T-helper 1 cell treated with Interleukin-12 subunit alpha and Interleukin-12 subunit beta and Interleukin-4 antibody, amounts not matched to agents 30 ng/mL and 1 ng/mL, for 36 hours (primary cell): ENCODE data around the gene PADI1. TPM values are rescaled to one million over a fixed set of nuclear protein-coding genes. Genes with fewer than 3 reads are reported as not detected.

ENCODE experiments used
- intact Hi-C: fragments of 100-400 bp; cut with micrococcal nuclease; formaldehyde crosslinking; loops from one replicate; pipeline ENCODE4 v1.15.1; 2024
- total RNA-seq: library from RNA; stranded (reverse); gene quantifications from 2 replicates; pipeline ENCODE4 v1.2.3, GENCODE V29; 2022

The PADI1 gene
- total RNA-seq, 1 donor from 2014 or later: not detected

- intact Hi-C loops: no loop called here
Observed at GRCh38 chr1:17181781-17182464, 23.0 kb upstream of the PADI1 start.

GRCh38 chr1:17183388-17184160 lies 21.4 kb upstream of the PADI1 start:
- intact Hi-C loops: no loop called here

GRCh38 chr1:17184161-17184665 lies 20.7 kb upstream of the PADI1 start:
- intact Hi-C loops: no loop called here

GRCh38 chr1:17184822-17185484 lies 20.0 kb upstream of the PADI1 start:
- intact Hi-C loops: no loop called here

- intact Hi-C loops: no loop called here
Observed at GRCh38 chr1:17185485-17185860, 19.5 kb upstream of the PADI1 start.

- intact Hi-C loops: no loop called here
Observed at GRCh38 chr1:17186216-17186909, 18.6 kb upstream of the PADI1 start.

- intact Hi-C loops: no loop called here
Observed at GRCh38 chr1:17187051-17187450, 17.9 kb upstream of the PADI1 start.

GRCh38 chr1:17188217-17188616 lies 16.7 kb upstream of the PADI1 start:
- intact Hi-C loops: no loop called here

GRCh38 chr1:17188889-17189631 lies 15.9 kb upstream of the PADI1 start:
- intact Hi-C loops: no loop called here

- intact Hi-C loops: no loop called here
Observed at GRCh38 chr1:17189632-17189990, 15.3 kb upstream of the PADI1 start.

- intact Hi-C loops: no loop called here
Observed at GRCh38 chr1:17190010-17190995, 14.6 kb upstream of the PADI1 start.

- intact Hi-C loops: no loop called here
Observed at GRCh38 chr1:17191990-17192242, 13.0 kb upstream of the PADI1 start.

GRCh38 chr1:17192394-17193221 lies 12.3 kb upstream of the PADI1 start:
- intact Hi-C loops: no loop called here

- intact Hi-C loops: no loop called here
Observed at GRCh38 chr1:17193222-17194132, 11.5 kb upstream of the PADI1 start.

GRCh38 chr1:17194133-17194475 lies 10.8 kb upstream of the PADI1 start:
- intact Hi-C loops: no loop called here

GRCh38 chr1:17194615-17195528 lies 10.1 kb upstream of the PADI1 start:
- intact Hi-C loops: no loop called here

GRCh38 chr1:17195731-17196130 lies 9.2 kb upstream of the PADI1 start:
- intact Hi-C loops: no loop called here
